Bronchial epithelial cell (primary cell): ENCODE measurements around the gene AFF3. TPM values are rescaled to one million over a fixed set of nuclear protein-coding genes. Genes with fewer than 3 reads are reported as not detected.

Experiments used
- DNase-seq: peaks from one replicate; pipeline ENCODE4 v3.0.0-alpha.2; 2010; ENCODE audit warnings: low read depth
- FAIRE-seq: peaks from 2 replicates; lab custom pipeline; 2011; peaks lifted over from hg19 to GRCh38; lab: Jason Lieb, UNC
- H3K27me3 ChIP-seq: 2 replicates; pipeline ENCODE4 v1.5.1; 2011; ENCODE audit warnings: low read length; ENCODE audit not compliant: control insufficient read depth, insufficient read depth
- H3K36me3 ChIP-seq: 2 replicates; pipeline ENCODE4 v1.5.1; 2011; ENCODE audit warnings: low read length; ENCODE audit not compliant: control insufficient read depth, insufficient read depth
- H3K4me3 ChIP-seq: 2 replicates; pipeline ENCODE4 v1.5.1; 2011; ENCODE audit warnings: mild to moderate bottlenecking, low read depth, low read length, control low read depth
- CTCF ChIP-seq: IDR thresholded peaks from 2 replicates; pipeline ENCODE4 v1.5.1; 2011; ENCODE audit warnings: mild to moderate bottlenecking, moderate library complexity, low read length, control low read depth, inconsistent platforms; ENCODE audit not compliant: insufficient read depth, severe bottlenecking
- total RNA-seq: library from RNA; depleted of rRNA; stranded (reverse); fragments of >200 nt; gene quantifications from 2 replicates; pipeline ENCODE4 v1.2.1, GENCODE V29; 2014

Gene AFF3
- total RNA-seq, 1 donor from 2014 or later, result not detected

- Histone ChIP-seq H3K36me3 (no peaks in the 10 kb centered on the region), H3K27me3 (no peaks in the 10 kb centered on the region), H3K4me3 (no peak overlapping the region)
- no peak for FAIRE-seq
- TF ChIP-seq CTCF, result no peak
- no peak for DNase-seq
Observed at GRCh38 chr2:100031604-100032003, 110.8 kb downstream of the AFF3 start.

DNA sequence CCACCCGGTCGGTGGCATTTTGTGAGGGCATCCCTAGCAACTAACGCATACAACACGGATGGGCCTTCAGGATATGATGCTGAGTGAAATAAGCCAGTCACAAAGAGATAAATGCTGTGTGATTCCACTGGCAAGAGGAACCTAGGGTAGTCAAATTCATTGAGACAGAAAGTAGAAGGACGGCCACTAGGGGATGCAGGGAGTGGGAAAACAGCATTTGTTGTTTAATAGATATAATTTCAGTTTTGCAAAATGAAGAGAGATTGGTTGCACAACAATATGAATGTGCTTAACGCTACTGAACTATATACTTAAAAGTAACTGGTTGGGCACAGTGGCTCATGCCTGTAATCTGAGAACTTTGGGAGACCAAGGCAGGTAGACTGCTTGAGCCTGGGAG is 112.9 kb downstream of the AFF3 start:
- H3K4me3 ChIP-seq, result no peak overlapping the region
- DNase-seq (no peak), FAIRE-seq (no peak)
- TF ChIP-seq CTCF, result no peak
- H3K36me3 ChIP-seq, result no peaks in the 10 kb centered on the region
- no peaks in the 10 kb centered on the region for H3K27me3 ChIP-seq

DNA sequence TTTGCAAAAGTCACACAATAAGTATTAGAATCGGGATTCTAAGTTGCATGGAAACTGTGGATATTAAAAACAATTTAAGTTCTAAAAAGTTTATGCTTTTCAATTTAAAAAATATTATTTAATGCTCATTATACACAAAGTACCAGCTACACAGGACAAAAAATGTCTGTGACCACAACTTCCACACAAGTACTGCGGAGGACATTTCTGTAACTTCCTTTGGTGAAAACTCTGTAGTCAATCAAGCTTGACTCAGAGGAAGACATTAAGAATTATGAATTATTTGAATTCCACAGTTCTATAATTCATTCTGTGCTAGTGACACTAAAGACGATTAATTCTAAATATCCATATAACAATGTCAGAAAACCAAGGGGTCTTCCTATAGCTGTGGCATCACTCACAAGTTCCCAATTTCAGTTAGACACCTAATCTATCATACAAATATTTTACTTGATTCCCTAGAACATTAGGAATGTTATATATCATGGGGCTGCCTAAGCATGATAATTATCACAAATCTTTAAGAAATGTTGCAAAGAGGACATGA is 120.5 kb downstream of the AFF3 start:
- Histone ChIP-seq H3K27me3 (peaks cover 2% of the 10 kb centered on the region), H3K36me3 (no peaks in the 10 kb centered on the region), H3K4me3 (no peak overlapping the region)
- DNase-seq (no peak), FAIRE-seq (no peak)
- TF ChIP-seq CTCF, result no peak

GRCh38 chr2:100019499-100019898 is 122.9 kb downstream of the AFF3 start:
- H3K4me3 ChIP-seq, result no peak overlapping the region
- peaks cover 2% of the 10 kb centered on the region for H3K27me3 ChIP-seq
- no peak for FAIRE-seq

DNA sequence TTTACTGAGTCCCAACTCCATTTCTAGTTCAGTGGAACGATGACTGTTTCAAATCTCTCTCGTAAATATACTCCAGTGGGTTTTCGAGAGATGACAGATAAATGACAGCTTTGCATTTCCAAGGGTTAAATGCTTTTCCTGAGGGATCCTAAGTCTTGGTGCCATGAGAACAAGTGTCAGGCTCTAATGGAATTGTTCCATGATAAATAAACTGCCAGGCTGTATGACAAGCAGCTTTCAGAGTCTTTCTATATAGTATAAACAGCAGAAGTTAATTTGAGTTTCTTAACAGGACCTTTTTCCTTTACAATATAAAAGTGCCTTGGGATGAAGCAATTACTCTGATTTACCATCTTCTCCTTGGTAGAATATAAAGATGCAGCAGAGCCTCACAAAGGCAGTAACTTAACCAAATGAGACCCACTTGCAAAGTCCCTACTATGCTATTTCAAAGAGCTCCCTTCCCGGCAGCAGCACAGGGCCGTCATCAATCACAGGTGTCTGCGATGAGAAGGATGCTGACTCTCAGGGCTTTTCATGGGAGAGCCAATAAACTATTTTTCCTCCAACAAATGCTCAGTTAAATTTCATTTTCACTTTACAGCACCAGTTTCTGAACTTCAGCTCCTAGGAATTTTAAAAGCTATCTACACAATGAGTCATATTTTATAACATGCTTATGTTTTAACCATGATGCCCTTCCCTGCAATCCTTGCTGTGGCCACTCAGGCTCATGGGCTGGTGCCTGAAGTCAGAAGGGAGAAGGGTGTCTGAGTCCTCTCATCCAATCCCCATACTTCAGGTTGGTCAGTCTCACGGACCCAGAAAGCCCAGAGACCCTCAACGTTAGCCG is 123.8 kb downstream of the AFF3 start:
- DNase-seq, result peak; percentile 5
- H3K4me3 ChIP-seq, result no peak overlapping the region
- FAIRE-seq, result no peak
- TF ChIP-seq CTCF, result no peak
- H3K27me3 ChIP-seq, result peaks cover 2% of the 10 kb centered on the region
- H3K36me3 ChIP-seq, result no peaks in the 10 kb centered on the region

More at GRCh38 chr2:100019499-100019898, 122.9 kb downstream of the AFF3 start:
- no peak for DNase-seq
- no peaks in the 10 kb centered on the region for H3K36me3 ChIP-seq
- no peak for TF ChIP-seq CTCF

GRCh38 chr2:100017633-100018032 is 124.8 kb downstream of the AFF3 start:
- no peak for DNase-seq
- Histone ChIP-seq H3K4me3 (no peak overlapping the region), H3K36me3 (no peaks in the 10 kb centered on the region), H3K27me3 (peaks cover 2% of the 10 kb centered on the region)
- FAIRE-seq, result no peak
- no peak for TF ChIP-seq CTCF
